ENCODE measurements around the gene ZNF24. TPM values are rescaled to one million over a fixed set of nuclear protein-coding genes. Genes with fewer than 3 reads are reported as not detected.
A peak's percentile ranks its signal among the peaks of the same experiment; 100 is the strongest.

The ZNF24 gene
- total and polyA plus RNA-seq, 10 donors: 13.4 to 64.3 (median 50.8) TPM

DNA sequence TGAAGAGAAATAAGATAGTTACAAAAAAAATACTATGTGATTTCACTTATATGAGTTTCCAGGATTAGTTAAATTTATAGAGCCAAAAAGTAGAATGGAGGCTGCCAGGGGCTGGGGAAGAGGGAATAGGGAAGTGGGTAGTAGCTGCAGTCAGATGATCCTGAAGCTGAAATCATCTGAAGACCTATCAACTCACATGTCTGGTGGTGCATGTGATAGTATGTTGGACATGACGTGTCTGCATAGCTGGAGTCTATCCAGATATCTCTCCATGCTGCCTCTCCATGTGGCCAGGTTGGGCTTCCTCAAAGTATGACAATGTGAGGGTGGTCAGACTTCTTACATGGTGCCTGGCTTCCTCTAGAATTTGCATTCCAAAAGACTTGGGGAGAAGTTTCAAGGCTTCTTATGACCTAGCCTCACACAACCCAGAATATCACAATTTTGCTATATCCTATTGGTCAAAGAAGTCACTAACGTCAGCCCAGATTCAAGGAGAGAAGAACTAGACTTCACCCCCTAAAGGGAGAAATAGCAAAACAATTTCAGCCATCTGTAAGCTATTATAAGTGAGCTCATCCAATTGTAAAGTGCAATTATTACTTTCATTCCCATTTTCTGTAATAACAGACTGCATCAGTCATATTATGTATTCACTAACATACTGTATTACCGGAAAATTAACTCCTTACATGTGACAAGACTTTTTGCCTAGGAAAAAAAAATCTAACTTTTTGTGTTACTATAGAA, 46.9 kb upstream of the ZNF24 start:
- WGBS, 5 donors: 20 to 88% (median 60%) methylated on average over 3 of the region's 3 CpGs

DNA sequence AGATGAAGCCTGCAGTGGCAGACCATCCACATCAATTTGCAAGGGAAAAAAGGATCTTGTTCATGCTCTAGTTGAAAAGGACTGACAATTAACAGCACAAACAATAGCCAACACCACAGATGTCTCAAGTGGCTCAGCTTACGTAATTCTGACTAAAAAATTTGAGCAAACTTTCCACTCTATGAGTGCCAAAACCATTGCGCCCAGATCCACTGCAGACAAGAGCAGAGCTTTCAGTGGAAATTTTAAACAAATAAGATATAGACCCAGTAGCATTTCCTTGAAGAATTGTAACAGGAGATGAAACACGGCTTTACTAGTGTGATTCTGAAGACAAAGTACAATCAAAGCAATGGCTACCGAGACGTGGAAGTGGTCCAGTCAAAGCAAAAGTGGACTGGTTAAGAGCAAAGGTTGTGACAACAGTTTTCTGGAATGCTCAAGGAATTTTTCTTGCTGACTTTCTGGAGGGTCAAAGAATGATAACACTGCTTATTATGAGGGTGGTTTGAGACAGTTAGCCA, 44.9 kb upstream of the ZNF24 start:
- H3K27ac ChIP-seq: no peak overlapping the region
- intact Hi-C loops (cut with DNase I; ENCODE audit: low total_unique reads): loop anchor here (5.0 kb wide), 1 partner anchor 563 kb away; no protein-coding TSS in a partner anchor
- no peak overlapping the region for H3K4me3 ChIP-seq
- DNase-seq: no peak
- H3K36me3 ChIP-seq: no peaks in the 10 kb centered on the region
- peaks cover 0 to 18% (median 0%) of the 10 kb centered on the region in 7 donors for H3K27me3 ChIP-seq (replicated peaks in 1 of 7)
- H3K4me1 ChIP-seq: peaks cover 0 to 8% (median 5%) of the 10 kb centered on the region in 6 donors
- peaks cover 0 to 6% (median 0%) of the 10 kb centered on the region in 8 donors for H3K9me3 ChIP-seq
- no peak for TF ChIP-seq POLR2A (IDR thresholded peaks at IDR 0.05)
- no peak for TF ChIP-seq POLR2AphosphoS5 (IDR thresholded peaks at IDR 0.05)
- TF ChIP-seq, protein P1, sequence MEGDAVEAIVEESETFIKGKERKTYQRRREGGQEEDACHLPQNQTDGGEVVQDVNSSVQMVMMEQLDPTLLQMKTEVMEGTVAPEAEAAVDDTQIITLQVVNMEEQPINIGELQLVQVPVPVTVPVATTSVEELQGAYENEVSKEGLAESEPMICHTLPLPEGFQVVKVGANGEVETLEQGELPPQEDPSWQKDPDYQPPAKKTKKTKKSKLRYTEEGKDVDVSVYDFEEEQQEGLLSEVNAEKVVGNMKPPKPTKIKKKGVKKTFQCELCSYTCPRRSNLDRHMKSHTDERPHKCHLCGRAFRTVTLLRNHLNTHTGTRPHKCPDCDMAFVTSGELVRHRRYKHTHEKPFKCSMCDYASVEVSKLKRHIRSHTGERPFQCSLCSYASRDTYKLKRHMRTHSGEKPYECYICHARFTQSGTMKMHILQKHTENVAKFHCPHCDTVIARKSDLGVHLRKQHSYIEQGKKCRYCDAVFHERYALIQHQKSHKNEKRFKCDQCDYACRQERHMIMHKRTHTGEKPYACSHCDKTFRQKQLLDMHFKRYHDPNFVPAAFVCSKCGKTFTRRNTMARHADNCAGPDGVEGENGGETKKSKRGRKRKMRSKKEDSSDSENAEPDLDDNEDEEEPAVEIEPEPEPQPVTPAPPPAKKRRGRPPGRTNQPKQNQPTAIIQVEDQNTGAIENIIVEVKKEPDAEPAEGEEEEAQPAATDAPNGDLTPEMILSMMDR (IDR thresholded peaks at IDR 0.05 in 8 of 11, conservative IDR thresholded peaks at IDR 0.05 in 3 of 11): no peak
- WGBS, 5 donors: 49 to 67% (median 58%) methylated on average over 5 of the region's 5 CpGs

More for the DNA sequence above, 46.9 kb upstream of the ZNF24 start:
- no peak for DNase-seq
- peaks cover 0 to 6% (median 0%) of the 10 kb centered on the region in 8 donors for H3K9me3 ChIP-seq
- TF ChIP-seq POLR2A (IDR thresholded peaks at IDR 0.05) (no peak), POLR2AphosphoS5 (IDR thresholded peaks at IDR 0.05) (no peak)
- TF ChIP-seq, protein P1 (IDR thresholded peaks at IDR 0.05 in 8 of 11, conservative IDR thresholded peaks at IDR 0.05 in 3 of 11): no peak
- H3K36me3 ChIP-seq: no peaks in the 10 kb centered on the region
- H3K4me1 ChIP-seq: peaks cover 0 to 8% (median 5%) of the 10 kb centered on the region in 6 donors
- H3K27ac ChIP-seq: no peak overlapping the region
- H3K4me3 ChIP-seq: no peak overlapping the region
- intact Hi-C loops (cut with DNase I; ENCODE audit: low total_unique reads): no loop called here
- peaks cover 0 to 7% (median 0%) of the 10 kb centered on the region in 7 donors for H3K27me3 ChIP-seq (replicated peaks in 1 of 7)

DNA sequence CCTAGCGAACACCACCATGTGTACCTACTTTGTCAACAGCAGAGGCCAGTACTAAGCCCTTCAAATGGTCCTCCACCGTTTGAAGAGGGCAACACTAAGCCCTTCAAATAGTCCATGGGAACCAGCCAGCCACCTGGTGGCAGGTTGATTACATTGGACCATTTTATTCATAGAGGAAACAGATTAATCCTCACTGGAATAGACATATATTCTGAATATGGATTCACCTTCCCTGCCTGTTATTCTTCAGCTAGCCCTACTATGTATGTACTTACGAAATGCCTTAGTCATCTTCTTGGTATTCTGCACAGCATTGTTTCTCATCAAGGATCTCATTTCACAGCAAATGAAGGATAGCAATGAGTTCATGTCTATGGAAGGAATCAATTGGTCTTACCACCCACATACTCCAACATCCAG, 42.9 kb upstream of the ZNF24 start:
- TF ChIP-seq POLR2AphosphoS5 (IDR thresholded peaks at IDR 0.05): no peak
- TF ChIP-seq, protein P1 (IDR thresholded peaks at IDR 0.05 in 8 of 11, conservative IDR thresholded peaks at IDR 0.05 in 3 of 11): no peak
- TF ChIP-seq POLR2A (IDR thresholded peaks at IDR 0.05): no peak
- H3K27ac ChIP-seq: no peak overlapping the region
- H3K36me3 ChIP-seq: no peaks in the 10 kb centered on the region
- DNase-seq: no peak
- H3K4me3 ChIP-seq: no peak overlapping the region
- WGBS, 5 donors: 58 to 65% (median 59%) methylated on average over 3 of the region's 3 CpGs
- intact Hi-C loops (cut with DNase I; ENCODE audit: low total_unique reads): loop anchor here (5.0 kb wide), 1 partner anchor 565 kb away; no protein-coding TSS in a partner anchor
- peaks cover 0 to 18% (median 0%) of the 10 kb centered on the region in 7 donors for H3K27me3 ChIP-seq (replicated peaks in 1 of 7)
- peaks cover 0 to 8% (median 5%) of the 10 kb centered on the region in 6 donors for H3K4me1 ChIP-seq
- peaks cover 0 to 3% (median under 1%) of the 10 kb centered on the region in 8 donors for H3K9me3 ChIP-seq

DNA sequence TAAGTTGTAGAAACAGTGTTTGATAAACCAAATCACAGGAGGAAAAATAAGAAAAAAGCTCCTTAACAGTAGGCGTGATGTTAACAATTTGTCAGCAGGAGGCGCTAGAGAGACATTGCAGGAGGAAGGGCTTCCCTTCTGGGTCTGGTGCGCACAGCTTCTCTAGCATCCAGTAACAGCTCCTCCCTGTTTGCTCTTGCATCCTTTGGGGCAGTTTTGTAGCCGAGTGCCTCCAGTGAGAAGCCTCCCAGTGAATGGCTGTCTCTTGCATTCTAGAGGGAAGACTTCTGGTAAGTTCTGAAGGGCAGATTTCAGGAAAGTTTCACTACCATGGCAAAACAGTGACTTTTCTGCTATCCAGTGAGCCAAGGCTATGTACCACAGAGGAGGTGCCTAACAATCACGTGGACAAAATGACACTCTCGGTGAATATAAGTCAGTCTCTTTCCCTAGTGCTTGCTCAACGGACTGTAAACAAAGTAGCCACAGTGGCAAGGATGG, 42.4 kb upstream of the ZNF24 start:
- TF ChIP-seq POLR2AphosphoS5 (IDR thresholded peaks at IDR 0.05): no peak
- TF ChIP-seq, protein P1 (IDR thresholded peaks at IDR 0.05 in 8 of 11, conservative IDR thresholded peaks at IDR 0.05 in 3 of 11): peak; percentile 60 to 86 (median 79)
- TF ChIP-seq POLR2A (IDR thresholded peaks at IDR 0.05): no peak
- intact Hi-C loops (cut with DNase I; ENCODE audit: low total_unique reads): loop anchor here (5.0 kb wide), 1 partner anchor 566 kb away; no protein-coding TSS in a partner anchor
- Histone ChIP-seq H3K36me3 (no peaks in the 10 kb centered on the region), H3K4me3 (no peak overlapping the region), H3K4me1 (peaks cover 0 to 8% (median 5%) of the 10 kb centered on the region in 6 donors), H3K9me3 (peaks cover 0 to 5% (median 0%) of the 10 kb centered on the region in 8 donors), H3K27me3 (replicated peaks in 1 of 7) (peaks cover 0 to 18% (median 0%) of the 10 kb centered on the region in 7 donors), H3K27ac (no peak overlapping the region)
- WGBS, 5 donors: 9 to 20% (median 18%) methylated on average over 7 of the region's 7 CpGs
- no peak for DNase-seq
